SK-N-SH treated with all-trans-retinoic acid at 6 μM for 48 hours (cell line): ENCODE measurements around the gene RNASE12.

ENCODE experiments used
- ATAC-seq: fragments of 200-7000 bp; cut with Tn5 transposase; 3 replicates; pipeline ENCODE4 v1.9.1; 2020; ENCODE audit warnings: mild to moderate bottlenecking, moderate library complexity
- ARNTL ChIP-seq: fragments of 450-650 bp; formaldehyde crosslinking; IDR thresholded peaks from 2 replicates; pipeline ENCODE4 v1.5.0; 2020; ENCODE audit warnings: low read depth, mild to moderate bottlenecking, moderate library complexity, borderline replicate concordance
- CREB5 ChIP-seq: fragments of 250-450 bp; sonication (Bioruptor Pico); IDR thresholded peaks from 2 replicates; pipeline ENCODE4 v1.5.1; 2020; ENCODE audit warnings: low read depth, mild to moderate bottlenecking, moderate library complexity
- CSDC2 ChIP-seq: fragments of 250-450 bp; sonication (Bioruptor Pico); IDR thresholded peaks from 2 replicates; pipeline ENCODE4 v1.5.0; 2020; ENCODE audit warnings: mild to moderate bottlenecking, moderate library complexity
- CSRNP3 ChIP-seq: fragments of 250-450 bp; sonication (Bioruptor Pico); IDR thresholded peaks from 2 replicates; pipeline ENCODE4 v1.5.1; 2021; ENCODE audit warnings: mild to moderate bottlenecking, moderate library complexity
- ESRRG ChIP-seq: fragments of 250-450 bp; sonication (Bioruptor Pico); IDR thresholded peaks from 2 replicates; pipeline ENCODE4 v1.6.1; 2021; ENCODE audit warnings: mild to moderate bottlenecking
- GLIS3 ChIP-seq: fragments of 250-450 bp; sonication (Bioruptor Pico); IDR thresholded peaks from 2 replicates; pipeline ENCODE4 v1.5.0; 2020; ENCODE audit warnings: mild to moderate bottlenecking, moderate library complexity
- ISL1 ChIP-seq: fragments of 250-450 bp; sonication (Bioruptor Pico); IDR thresholded peaks from 2 replicates; pipeline ENCODE4 v2.1.2; 2022; ENCODE audit warnings: mild to moderate bottlenecking, moderate library complexity
- OSR1 ChIP-seq: fragments of 250-450 bp; sonication (Bioruptor Pico); IDR thresholded peaks from 2 replicates; pipeline ENCODE4 v1.8.0; 2022; ENCODE audit warnings: moderate library complexity, mild to moderate bottlenecking, inconsistent platforms
- PATZ1 ChIP-seq: fragments of 250-450 bp; sonication (Bioruptor Pico); IDR thresholded peaks from 2 replicates; pipeline ENCODE4 v1.8.0; 2020; ENCODE audit warnings: mild to moderate bottlenecking, moderate library complexity, borderline replicate concordance
- POU6F1 ChIP-seq: fragments of 250-450 bp; sonication (Bioruptor Pico); IDR thresholded peaks from 2 replicates; pipeline ENCODE4 v1.8.0; 2021; ENCODE audit warnings: low read depth, mild to moderate bottlenecking, moderate library complexity, borderline replicate concordance
- PPARA ChIP-seq: fragments of 250-450 bp; sonication (Bioruptor Pico); IDR thresholded peaks from 2 replicates; pipeline ENCODE4 v1.5.0; 2020; ENCODE audit warnings: mild to moderate bottlenecking, borderline replicate concordance
- RARB ChIP-seq: fragments of 250-450 bp; sonication (Bioruptor Pico); IDR thresholded peaks from 2 replicates; pipeline ENCODE4 v1.8.0; 2021; ENCODE audit warnings: mild to moderate bottlenecking, moderate library complexity
- SNAI2 ChIP-seq: fragments of 250-450 bp; sonication (Bioruptor Pico); IDR thresholded peaks from 2 replicates; pipeline ENCODE4 v1.5.0; 2020; ENCODE audit warnings: mild to moderate bottlenecking, moderate library complexity
- TOX ChIP-seq: fragments of 250-450 bp; sonication (Bioruptor Pico); IDR thresholded peaks from 2 replicates; pipeline ENCODE4 v1.8.0; 2021; ENCODE audit warnings: mild to moderate bottlenecking, moderate library complexity, borderline replicate concordance
- TSHZ2 ChIP-seq: fragments of 250-450 bp; sonication (Bioruptor Pico); IDR thresholded peaks from 2 replicates; pipeline ENCODE4 v1.5.0; 2020; ENCODE audit warnings: mild to moderate bottlenecking, moderate library complexity
- ZC3H10 ChIP-seq: fragments of 250-450 bp; sonication (Bioruptor Pico); IDR thresholded peaks from 2 replicates; pipeline ENCODE4 v1.5.1; 2021; ENCODE audit warnings: mild to moderate bottlenecking, moderate library complexity
- ZFP3 ChIP-seq: fragments of 250-450 bp; sonication (Bioruptor Pico); IDR thresholded peaks from 2 replicates; pipeline ENCODE4 v1.5.0; 2020; ENCODE audit warnings: mild to moderate bottlenecking, moderate library complexity
- ZFP30 ChIP-seq: fragments of 450-650 bp; formaldehyde crosslinking; IDR thresholded peaks from 2 replicates; pipeline ENCODE4 v1.5.0; 2022; ENCODE audit warnings: mild to moderate bottlenecking, moderate library complexity
- ZNF565 ChIP-seq: fragments of 450-650 bp; formaldehyde crosslinking; conservative IDR thresholded peaks from 2 replicates; pipeline ENCODE4 v1.5.0; 2020; ENCODE audit warnings: low read depth, mild to moderate bottlenecking, moderate library complexity
- ZNF70 ChIP-seq: fragments of 450-650 bp; formaldehyde crosslinking; IDR thresholded peaks from 2 replicates; pipeline ENCODE4 v1.5.0; 2020; ENCODE audit warnings: mild to moderate bottlenecking, moderate library complexity
- ZNF8 ChIP-seq: fragments of 450-650 bp; formaldehyde crosslinking; IDR thresholded peaks from 2 replicates; pipeline ENCODE4 v1.5.0; 2020; ENCODE audit warnings: mild to moderate bottlenecking, moderate library complexity

The RNASE12 gene

GRCh38 chr14:20592574-20592973, 1.4 kb upstream of the RNASE12 start:
- no peak for TF ChIP-seq TOX (CRISPR knock-in tag)
- TF ChIP-seq ESRRG (CRISPR knock-in tag) = no peak
- no peak for TF ChIP-seq ZC3H10 (CRISPR knock-in tag)
- no peak for ATAC-seq

GRCh38 chr14:20587489-20588154, 3.6 kb downstream of the RNASE12 start, which contains the start of gene RNASE11:
TSS of gene RNASE11 (minus strand) at chr14:20588001.
- no peak for ATAC-seq
- TF ChIP-seq TSHZ2 (CRISPR knock-in tag) (no peak), TOX (CRISPR knock-in tag) (no peak), ISL1 (CRISPR knock-in tag) (no peak), ESRRG (CRISPR knock-in tag) (no peak), ZNF70 (CRISPR knock-in tag) (no peak), ZFP3 (CRISPR knock-in tag) (no peak), OSR1 (CRISPR knock-in tag) (no peak), ZFP30 (no peak), ARNTL (no peak), CSDC2 (CRISPR knock-in tag) (no peak), RARB (CRISPR knock-in tag) (no peak), POU6F1 (CRISPR knock-in tag) (no peak), ZNF565 (no peak), SNAI2 (CRISPR knock-in tag) (no peak), PPARA (CRISPR knock-in tag) (no peak), ZNF8 (no peak)
- TF ChIP-seq, all 23 proteins: peak for 0

GRCh38 chr14:20583908-20584307, 7.3 kb downstream of the RNASE12 start:
- no peak for ATAC-seq
- no peak for TF ChIP-seq ISL1 (CRISPR knock-in tag)
- TF ChIP-seq ZNF70 (CRISPR knock-in tag) = no peak
- no peak for TF ChIP-seq CSRNP3 (CRISPR knock-in tag)
- no peak for TF ChIP-seq ZC3H10 (CRISPR knock-in tag)
- no peak for TF ChIP-seq GLIS3 (CRISPR knock-in tag)
- TF ChIP-seq, all 23 proteins: peak for 0

- ATAC-seq = no peak
- TF ChIP-seq ZFP30 (no peak), ZFP3 (CRISPR knock-in tag) (no peak), ESRRG (CRISPR knock-in tag) (no peak), CSRNP3 (CRISPR knock-in tag) (no peak), ZNF565 (no peak), OSR1 (CRISPR knock-in tag) (no peak), GLIS3 (CRISPR knock-in tag) (no peak), POU6F1 (CRISPR knock-in tag) (no peak), ARNTL (no peak), ZNF8 (no peak), PATZ1 (CRISPR knock-in tag) (no peak), ZNF70 (CRISPR knock-in tag) (no peak), TOX (CRISPR knock-in tag) (no peak), CREB5 (CRISPR knock-in tag) (no peak)
Measured at GRCh38 chr14:20583142-20583541, 8.0 kb downstream of the RNASE12 start.
